ENCODE results near the gene ZNF568.

ZNF568 gene

DNA sequence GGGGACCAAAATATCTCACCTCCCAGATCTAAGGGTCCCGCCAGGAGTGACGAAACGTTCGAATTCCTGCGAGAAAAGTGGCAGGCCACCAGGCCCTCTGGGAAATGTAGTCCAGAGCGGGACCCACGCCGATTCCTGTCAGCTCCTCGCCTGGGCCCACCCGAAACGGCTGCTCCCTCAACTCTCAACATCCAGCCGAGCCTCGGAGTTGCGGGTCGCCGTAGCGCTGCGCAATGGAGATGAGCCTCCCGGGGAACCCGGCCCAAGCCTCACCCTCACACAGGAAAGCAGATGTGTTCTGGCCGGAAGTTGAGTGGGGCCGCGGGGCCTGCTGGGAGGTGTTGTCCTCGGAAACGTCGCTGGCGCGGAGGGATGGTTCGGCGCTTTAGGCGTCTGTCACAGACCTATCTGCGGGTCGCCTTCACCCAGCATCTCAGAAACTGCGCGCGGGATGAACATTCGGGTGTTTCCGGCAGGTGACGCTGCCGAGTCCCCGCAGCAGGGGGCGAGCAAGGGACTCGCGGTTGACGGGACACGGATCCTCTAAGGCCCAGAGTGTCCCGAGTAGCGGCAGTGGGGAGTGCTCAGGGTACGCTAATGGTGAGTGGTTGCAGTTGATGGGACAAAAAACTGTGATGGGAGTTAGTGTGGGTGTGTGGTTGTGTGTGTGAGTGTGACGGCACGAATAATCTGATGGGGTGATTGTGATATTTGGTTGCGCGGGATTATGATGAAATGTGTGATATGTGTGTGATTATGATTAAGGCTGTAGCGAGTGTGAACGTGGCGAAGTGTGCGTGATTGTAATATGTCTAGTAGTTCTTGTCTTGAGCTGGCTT, at the start of gene ZNF568, which contains the start of gene ZNF829:
Gene ZNF568, plus strand, starts transcription at position 341 of the 839 bp plus-strand sequence. CDS start 6,439 bp downstream, outside the sequence.
Gene ZNF829, minus strand, starts transcription at position 300 of the 839 bp plus-strand sequence. CDS start 1,124 bp downstream, outside the sequence.
- DNase-seq (ENCODE audit: low read depth), result peak; percentile 83

DNA sequence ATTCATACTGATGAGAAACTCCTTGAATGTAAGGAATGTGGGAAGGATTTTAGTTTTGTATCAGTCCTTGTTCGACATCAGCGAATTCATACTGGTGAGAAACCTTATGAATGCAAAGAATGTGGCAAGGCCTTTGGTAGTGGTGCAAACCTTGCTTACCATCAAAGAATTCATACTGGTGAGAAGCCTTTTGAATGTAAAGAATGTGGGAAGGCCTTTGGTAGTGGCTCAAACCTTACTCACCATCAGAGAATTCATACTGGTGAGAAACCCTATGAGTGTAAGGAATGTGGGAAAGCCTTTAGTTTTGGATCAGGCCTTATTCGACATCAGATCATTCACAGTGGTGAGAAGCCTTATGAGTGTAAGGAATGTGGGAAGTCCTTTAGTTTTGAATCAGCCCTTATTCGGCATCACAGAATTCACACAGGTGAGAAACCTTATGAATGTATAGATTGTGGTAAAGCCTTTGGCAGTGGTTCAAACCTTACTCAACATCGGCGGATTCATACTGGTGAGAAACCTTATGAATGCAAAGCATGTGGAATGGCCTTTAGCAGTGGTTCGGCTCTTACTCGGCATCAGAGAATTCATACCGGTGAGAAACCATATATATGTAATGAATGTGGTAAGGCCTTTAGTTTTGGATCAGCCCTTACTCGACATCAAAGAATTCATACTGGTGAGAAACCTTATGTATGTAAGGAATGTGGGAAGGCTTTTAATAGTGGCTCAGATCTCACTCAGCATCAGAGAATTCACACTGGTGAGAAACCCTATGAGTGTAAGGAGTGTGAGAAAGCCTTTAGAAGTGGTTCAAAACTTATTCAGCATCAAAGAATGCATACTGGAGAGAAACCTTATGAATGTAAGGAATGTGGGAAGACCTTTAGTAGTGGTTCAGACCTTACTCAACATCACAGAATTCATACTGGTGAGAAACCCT, 38.9 kb upstream of the ZNF568 start:
- DNase-seq (ENCODE audit: low read depth), result peak; percentile 2

DNA sequence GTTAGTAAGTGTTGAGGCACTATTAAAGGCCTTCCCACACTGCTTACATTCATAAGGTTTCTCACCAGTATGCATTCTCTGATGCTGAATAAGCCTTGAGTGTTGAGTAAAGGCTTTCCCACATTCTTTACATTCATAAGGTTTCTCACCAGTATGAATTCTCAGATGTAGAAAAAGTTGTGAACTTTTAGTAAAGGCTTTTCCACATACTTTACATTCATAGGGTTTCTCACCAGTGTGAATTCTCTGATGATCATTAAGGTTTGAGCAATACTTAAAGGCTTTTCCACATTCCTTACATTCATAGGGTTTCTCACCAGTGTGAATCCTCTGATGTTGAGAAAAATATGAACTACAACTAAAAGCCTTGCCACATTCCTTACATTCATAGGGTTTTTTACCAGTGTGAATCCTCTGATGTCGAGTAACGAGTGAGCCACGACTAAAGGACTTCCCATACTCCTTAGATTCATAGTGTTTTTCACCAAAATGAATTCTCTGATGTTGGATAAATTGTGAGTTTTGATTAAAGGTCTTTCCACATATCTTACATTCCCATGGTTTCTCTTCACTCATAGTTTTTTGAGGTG, 24.3 kb upstream of the ZNF568 start:
- DNase-seq (ENCODE audit: low read depth), result peak; percentile 5

DNA sequence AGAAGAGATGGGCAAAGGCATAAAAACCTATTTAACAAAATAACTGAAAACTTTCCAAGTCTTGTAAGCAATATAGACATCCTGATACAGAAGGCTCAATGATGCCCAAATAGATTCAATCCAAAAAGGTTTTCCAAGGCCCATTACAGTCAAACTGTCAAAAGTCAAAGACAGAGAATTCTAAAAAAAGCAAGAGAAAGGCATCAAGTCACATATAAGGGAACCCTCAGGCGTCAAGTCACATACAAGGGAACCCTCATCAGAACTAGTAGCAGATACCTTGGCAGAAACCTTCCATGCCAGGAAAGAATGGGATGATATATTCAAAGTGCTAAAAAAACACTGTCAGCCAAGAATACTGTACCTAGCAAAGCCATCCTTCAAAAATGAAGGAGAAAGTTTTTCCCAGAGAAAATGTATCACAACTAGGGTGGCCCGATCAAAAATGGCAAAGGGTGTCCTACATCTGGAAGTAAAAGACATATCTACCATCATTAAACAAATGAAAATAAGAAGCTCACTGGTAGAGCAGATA, 21.2 kb upstream of the ZNF568 start:
- peak; percentile 7 for DNase-seq (ENCODE audit: low read depth)

DNA sequence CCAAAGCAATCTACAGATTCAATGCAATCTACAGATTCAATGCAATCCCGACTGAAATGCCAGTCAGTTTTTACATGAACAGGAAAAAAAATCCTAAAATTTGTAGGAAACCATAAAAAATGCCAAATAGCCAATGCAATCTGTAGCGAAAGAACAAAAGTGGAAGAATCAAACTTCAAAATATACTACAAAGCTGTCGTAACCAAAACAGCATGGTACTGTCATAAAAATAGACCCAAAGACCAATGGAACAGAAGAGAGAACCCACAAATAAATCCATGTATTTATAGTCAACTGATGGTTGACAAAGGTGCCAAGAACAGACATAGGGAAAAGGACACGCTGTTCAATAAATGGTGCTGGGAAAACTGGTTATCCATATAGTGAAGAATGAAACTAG, 17.7 kb upstream of the ZNF568 start:
- no peak for DNase-seq (ENCODE audit: low read depth)

DNA sequence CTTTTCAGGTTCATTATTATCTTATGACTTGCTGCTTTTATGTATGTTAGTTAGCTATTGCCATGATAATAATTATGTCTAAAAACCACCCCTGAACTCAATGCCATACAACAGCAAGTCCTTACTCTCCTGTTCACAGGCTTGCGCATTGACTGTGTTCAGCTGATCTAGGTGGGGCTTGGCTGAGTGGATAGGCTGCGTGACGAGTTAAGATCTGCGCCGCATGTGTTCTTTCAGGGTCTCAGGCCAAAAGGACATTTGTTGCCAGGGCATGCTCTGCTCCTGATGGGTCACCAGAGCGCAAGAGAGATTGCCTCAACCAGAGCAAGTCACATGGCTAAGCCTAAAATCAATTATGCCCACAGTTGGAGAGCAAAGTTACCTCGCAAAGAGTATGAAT, 859 bp downstream of the ZNF568 start:
- DNase-seq (ENCODE audit: low read depth), result peak; percentile 13

DNA sequence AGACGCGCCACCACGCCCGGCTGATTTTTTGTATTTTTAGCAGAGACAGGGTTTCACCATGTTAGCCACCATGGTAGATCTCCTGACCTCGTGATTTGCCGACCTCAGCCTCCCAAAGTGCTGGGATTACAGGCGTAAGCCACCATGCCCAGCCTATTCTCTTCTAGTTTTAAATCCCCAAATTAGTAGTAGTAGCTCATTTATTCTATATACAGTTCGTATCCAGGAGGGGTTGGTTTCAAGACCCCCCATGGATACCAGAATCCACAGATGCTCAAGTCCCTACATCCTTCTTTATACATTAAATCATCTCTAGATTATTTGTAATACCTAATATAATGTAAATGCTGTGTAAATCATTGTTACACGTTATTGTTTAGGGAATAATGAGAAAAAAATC, 2.0 kb downstream of the ZNF568 start:
- no peak for DNase-seq (ENCODE audit: low read depth)

DNA sequence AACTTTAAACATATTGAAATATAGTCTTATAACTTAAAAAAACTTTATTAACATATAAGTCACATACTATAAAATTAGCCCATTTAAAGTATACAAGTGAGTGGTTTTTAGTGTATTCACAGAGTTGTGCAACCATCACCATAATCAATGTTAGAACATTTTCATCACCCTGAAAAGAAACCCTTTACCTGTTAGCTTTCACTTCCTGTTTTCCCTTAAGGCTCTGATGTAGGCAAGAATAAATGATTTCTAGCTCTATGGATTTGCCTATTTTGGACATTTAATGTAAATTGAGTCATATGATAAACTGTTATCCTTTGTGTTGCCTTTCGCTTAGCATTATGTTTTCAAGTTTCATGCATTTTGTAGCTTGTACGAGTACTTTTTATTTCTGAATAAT, 15.6 kb downstream of the ZNF568 start:
- DNase-seq (ENCODE audit: low read depth), result no peak

DNA sequence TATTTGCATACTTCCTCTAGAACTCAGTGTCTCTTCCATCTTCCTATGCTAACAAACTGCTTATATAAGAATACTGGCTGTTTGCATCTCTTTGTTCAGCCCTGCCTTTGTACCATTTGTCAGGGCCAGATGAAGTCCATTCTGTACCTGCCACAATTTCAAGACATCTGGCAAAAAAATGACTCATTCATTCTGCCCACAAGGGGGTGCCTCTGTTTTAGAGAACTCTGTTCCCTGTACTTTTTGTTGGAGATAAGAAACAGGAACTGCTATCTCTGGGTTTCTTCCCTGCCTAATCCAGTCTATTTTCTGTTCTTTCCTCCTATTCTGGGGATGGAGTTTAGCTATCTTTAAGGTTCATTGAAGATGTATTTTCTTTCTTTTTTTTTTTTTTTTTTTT, 23.0 kb downstream of the ZNF568 start:
- DNase-seq (ENCODE audit: low read depth), result peak; percentile 5

DNA sequence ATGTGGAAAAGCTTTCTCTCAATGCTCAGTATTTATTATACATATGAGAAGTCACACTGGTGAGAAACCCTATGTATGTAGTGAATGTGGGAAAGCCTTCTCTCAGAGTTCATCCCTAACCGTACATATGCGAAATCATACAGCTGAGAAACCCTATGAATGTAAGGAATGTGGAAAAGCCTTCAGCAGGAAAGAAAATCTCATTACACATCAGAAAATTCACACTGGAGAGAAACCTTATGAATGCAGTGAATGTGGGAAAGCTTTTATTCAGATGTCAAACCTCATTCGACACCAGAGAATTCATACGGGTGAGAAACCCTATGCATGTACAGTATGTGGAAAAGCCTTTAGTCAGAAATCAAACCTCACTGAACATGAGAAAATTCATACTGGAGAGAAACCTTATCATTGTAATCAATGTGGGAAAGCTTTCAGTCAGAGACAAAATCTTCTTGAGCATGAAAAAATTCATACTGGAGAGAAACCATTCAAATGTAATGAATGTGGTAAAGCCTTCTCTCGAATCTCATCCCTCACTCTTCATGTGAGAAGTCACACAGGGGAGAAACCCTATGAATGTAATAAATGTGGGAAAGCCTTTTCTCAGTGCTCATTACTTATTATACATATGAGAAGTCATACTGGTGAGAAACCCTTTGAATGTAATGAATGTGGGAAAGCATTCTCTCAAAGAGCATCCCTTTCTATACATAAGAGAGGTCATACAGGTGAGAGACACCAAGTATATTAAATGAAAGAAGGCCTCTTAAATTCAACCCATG, 34.4 kb downstream of the ZNF568 start:
- peak; percentile 13 for DNase-seq (ENCODE audit: low read depth)

DNA sequence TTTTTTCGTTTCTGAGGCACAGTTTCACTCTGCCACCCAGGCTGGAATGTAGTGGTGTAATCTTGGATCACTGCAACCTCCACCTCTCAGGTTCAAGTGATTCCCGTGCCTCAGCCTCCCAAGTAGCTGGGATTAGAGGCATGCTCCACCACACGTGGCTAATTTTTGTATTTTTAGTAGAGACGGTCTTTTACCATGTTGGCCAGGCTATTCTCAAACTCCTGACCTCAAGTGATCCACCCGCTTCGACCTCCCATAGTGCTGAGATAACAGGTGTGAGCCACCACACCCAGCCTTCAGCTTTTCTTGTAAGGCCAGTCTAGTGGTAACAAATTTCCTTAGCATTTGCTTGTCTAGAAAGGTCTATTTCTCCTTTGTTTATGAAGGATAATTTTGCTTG, 46.2 kb downstream of the ZNF568 start:
- no peak for DNase-seq (ENCODE audit: low read depth)

DNA sequence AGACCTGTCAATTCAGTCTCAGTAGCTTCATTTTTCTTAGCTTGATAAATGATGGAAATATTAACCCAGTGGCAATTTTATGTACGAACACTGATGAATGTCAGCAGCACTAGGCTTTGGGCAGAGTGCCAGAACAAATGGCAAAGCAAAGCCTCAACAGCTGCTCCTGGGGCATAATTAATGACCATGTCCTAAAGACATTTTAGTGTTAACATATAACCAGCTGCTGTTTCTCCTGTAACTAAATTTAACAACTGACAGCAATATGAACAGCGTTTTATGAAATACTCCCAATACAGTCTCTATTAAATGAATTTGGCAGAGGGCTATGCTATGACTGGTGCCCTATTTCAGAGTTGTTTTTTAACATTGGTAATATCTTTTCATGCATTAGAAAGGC, 47.1 kb downstream of the ZNF568 start:
- no peak for DNase-seq (ENCODE audit: low read depth)

DNA sequence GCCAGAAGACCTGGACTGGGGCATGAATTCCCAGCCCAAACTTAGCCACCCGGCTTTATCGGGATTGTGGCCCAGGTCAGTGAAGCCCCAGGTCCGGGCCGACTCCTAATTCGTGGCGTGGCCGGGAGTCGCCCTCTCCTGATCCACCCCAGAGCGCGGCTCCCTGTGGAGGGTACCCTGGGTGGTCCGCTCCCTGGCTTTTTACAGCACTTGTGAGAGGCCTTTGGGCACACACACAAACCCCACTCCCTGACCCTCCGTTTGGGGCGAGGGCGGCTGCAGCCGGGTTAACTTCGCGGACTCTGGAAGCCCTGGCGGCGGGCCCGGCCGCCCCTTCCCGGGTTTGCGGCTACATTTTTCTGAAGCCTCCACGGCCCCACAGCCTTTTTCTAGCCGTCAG, 56.4 kb downstream of the ZNF568 start:
- no peak for DNase-seq (ENCODE audit: low read depth)

DNA sequence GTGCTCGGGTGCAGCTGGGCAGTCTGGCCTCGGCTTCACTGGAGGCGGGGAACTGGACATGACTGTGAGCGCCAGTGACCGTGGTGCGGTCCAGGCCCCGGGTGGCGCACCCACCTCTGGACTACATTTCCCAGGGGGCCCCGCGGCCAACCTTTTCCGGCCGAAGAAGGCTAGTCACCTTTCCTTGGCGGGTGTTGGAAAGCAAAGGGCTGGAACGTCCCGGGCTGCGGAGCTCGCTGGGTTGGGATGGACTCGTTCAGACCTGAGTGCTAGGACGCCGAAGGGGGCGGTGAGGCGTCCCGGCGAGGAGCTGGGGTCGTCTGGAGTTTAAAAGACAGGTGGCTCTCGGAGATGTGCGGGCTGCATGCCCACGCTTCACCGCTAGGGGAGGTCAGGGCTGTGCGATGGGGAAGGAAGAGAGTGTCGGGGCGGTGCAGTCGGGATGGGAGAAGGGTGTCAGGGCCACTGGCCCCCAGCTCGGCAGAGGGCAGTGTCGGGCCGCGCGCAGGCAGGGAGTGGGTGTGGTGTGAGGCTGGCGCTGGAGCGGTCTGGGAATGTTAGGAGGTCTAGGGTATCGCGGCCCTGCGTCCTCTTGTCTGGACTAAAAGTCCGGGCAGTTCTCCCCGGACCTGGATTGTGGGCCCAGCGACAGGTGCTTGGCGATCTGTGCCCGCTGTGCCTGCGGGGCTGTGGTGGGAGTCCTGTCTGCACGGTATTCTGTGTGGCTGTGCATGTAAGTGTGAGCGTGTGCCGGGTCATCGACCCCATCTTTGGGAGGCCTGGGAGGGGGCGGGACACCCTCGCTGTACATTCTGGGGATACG, 57.1 kb downstream of the ZNF568 start:
- peak; percentile 72 for DNase-seq (ENCODE audit: low read depth)

DNA sequence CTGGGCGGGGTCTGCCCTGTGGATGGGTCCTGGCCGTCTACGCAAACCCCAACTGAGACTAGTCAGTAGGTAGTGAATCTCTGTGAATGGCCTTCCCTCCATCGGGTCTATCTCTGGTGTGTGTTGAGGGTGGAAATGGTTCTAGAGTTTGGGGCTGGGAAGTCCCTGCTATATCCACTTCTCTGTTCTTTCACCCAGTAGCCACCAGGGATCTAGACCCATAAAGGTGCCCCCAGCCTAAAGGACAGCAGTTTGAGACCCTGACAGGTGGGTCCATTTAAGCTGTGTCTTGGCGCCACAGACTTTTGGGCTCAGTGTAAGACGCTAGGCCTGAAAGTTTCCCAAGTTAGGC, 57.7 kb downstream of the ZNF568 start:
- DNase-seq (ENCODE audit: low read depth), result no peak

DNA sequence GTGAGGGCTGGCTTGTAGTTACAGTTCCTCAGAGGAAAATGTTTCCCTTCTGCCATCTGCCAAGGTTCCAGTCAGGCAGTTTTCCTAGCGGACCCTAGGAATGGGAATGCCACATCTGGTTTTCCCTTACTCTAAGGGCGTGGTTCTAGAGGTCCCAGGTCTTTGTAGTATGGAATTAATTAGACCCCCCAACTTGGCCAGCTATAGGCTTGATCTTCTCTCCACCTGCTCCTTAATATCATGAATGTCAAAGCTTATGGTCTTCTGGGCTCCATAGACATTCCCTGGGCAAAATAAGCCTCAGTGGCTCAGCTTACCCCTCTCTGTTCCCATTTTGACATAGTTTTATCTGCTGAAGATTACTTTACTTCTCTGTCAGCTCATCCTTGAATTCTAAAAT, 70.0 kb downstream of the ZNF568 start:
- DNase-seq (ENCODE audit: low read depth), result no peak

DNA sequence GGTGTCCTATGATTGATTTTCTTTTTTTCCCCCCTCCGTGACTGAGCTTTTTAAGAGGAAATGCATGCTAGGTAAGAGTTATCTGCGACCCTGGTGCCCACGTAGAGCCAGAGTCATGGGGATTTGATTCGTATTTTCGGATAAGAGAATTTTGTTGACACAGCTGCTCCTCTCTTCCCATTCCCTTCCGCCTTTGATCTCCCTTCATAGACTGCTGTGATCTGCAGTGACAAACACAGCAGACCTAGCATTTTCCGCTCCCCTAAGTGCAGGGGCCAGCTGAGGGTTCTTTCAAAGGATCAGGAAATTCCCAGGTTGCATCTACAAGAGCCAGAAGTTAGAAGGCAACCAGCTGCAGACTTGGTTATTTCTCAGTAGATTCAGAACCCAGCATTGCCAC, 70.5 kb downstream of the ZNF568 start:
- DNase-seq (ENCODE audit: low read depth), result no peak

DNA sequence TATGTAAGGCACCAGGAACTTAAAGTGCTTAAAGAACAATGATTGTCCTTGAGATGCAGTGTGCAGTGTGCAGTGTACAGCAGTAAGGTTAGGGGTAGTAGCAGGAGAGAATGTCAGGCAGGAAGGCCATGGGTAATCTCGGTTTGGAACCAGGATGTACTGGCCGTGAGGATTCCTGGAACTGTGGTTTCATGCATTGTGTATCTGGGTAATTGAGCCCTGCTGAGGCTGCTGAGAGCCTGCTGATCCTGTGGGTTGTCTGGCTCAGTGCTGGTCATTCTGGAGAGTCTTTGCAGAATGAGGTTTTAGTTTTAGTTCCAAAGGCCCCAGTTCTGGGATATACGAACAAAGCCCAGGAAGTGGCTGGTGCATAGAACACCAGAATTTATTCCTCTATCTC, 71.0 kb downstream of the ZNF568 start:
- DNase-seq (ENCODE audit: low read depth), result no peak

DNA sequence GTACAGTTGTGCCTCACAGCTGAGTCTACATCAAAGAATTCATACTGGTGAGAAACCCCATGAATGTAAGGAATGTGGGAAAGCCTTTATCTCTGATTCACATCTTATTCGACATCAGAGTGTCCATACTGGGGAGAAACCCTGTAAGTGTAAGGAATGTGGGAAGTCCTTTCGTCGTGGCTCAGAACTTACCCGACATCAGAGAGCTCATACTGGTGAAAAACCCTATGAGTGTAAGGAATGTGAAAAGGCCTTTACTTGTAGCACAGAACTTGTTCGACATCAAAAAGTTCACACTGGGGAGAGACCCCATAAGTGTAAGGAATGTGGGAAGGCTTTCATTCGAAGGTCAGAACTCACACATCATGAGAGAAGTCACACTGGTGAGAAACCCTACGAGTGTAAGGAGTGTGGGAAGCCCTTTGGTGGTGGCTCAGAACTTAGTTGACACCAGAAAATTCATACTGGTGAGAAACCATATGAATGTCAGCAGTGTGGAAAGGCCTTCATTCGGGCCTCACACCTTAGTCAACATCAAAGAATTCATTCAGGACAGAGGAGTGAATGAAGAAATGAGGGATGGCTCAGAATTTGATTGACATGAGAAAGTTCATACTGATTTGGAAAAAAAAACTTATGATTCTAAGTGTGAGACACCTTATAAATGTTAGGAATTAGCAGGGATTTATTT, 81.2 kb downstream of the ZNF568 start:
- no peak for DNase-seq (ENCODE audit: low read depth)

DNA sequence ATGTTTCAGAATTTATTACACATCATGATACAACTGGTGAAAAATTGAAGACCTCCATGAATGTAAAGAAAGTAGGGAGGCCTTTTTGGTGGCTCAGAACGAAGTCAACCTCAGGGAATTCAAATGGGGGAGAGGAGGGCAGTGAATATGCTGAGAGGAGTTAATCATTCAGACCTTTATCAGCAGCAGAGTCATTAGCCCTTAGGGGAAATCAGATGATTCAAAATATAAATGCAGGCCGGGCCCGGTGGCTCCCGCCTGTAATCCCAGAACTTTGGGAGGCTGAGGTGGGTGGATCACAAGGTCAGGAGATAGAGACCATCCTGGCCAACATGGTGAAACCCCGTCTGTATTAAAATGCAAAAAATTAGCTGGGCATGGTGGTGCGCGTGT, 81.7 kb downstream of the ZNF568 start:
- no peak for DNase-seq (ENCODE audit: low read depth)
